Measurements from ENCODE around the gene NOL6.

DNA sequence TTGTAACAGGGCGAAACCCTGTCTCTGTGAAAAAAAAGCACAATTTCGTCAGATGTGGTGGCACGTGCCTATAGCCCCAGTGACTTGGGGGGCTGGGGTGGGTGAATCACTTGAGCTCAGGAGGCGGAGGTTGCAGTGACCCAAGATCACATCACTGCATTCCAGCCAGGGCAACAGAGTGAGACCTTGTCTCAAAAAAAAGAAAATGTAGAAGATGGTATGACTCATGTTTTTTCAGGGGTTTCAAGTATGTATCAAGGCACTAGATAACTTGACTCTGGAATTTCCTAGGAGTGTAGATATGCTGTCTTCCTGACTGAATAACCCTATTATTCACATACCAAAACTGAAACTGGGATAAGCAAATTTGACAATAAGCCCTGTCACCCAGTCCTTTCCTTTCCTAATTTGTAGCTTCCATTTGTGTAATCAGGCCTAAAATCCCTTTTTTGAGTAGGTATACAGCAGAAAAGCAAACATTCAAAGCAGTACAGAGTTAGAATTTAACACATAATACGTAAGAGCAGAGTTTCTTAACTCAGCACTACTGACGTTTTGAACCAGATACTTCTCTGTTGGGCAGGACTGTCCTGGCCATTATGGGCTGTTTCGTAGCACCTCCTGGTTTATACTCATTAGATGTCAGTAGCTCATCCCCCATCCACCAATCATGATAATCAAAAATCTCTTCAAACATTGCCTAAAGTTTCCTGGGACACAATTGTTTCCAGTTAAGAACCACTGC, 33.1 kb upstream of the NOL6 start:
- TF ChIP-seq, protein P1, sequence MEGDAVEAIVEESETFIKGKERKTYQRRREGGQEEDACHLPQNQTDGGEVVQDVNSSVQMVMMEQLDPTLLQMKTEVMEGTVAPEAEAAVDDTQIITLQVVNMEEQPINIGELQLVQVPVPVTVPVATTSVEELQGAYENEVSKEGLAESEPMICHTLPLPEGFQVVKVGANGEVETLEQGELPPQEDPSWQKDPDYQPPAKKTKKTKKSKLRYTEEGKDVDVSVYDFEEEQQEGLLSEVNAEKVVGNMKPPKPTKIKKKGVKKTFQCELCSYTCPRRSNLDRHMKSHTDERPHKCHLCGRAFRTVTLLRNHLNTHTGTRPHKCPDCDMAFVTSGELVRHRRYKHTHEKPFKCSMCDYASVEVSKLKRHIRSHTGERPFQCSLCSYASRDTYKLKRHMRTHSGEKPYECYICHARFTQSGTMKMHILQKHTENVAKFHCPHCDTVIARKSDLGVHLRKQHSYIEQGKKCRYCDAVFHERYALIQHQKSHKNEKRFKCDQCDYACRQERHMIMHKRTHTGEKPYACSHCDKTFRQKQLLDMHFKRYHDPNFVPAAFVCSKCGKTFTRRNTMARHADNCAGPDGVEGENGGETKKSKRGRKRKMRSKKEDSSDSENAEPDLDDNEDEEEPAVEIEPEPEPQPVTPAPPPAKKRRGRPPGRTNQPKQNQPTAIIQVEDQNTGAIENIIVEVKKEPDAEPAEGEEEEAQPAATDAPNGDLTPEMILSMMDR (conservative IDR thresholded peaks at IDR 0.05; ENCODE audit: low read depth, low read length) = no peak
- no peak for TF ChIP-seq EZH2 (IDR thresholded peaks at IDR 0.05; ENCODE audit: borderline replicate concordance, low read depth, low read length, poor library complexity, severe bottlenecking)

Data from A673 (cell line).